Immature natural killer cell (primary cell): Measurements from ENCODE around the gene PRDX3. TPM values are rescaled to one million over a fixed set of nuclear protein-coding genes. Genes with fewer than 3 reads are reported as not detected.
A peak's percentile ranks its signal among the peaks of the same experiment; 100 is the strongest.
"Not testable (repeated sequence)": the region's sequence is repeated elsewhere in the genome, so short reads cannot be mapped to it uniquely, and the experiment has no call there.

Experiments
- DNase-seq, 3 donors: peaks; one replicate each; pipeline ENCODE4 v3.0.0; 2022; ENCODE audit warnings: mixed read lengths in 1 of 3
- H3K27ac Mint-ChIP-seq, 6 donors: one replicate each; pipeline ENCODE4 v1.8.0; 2020; ENCODE audit warnings: mixed read lengths in 6 of 6, mild to moderate bottlenecking in 5 of 6, inconsistent platforms in 4 of 6, moderate library complexity in 3 of 6
- H3K27me3 Mint-ChIP-seq, 3 donors: one replicate each; pipeline ENCODE4 v1.8.0; 2020 to 2021; ENCODE audit warnings: low read depth in 3 of 3, mild to moderate bottlenecking in 3 of 3, mixed read lengths in 3 of 3, moderate library complexity in 3 of 3, inconsistent platforms in 1 of 3
- H3K36me3 Mint-ChIP-seq, 3 donors: one replicate each; pipeline ENCODE4 v1.8.0; 2020; ENCODE audit warnings: mixed read lengths in 3 of 3, inconsistent platforms in 2 of 3, mild to moderate bottlenecking in 2 of 3
- H3K4me1 Mint-ChIP-seq, 2 donors: one replicate each; pipeline ENCODE4 v1.8.0; 2020; ENCODE audit warnings: inconsistent platforms in 2 of 2, mild to moderate bottlenecking in 2 of 2, mixed read lengths in 2 of 2, moderate library complexity in 1 of 2
- H3K4me3 Mint-ChIP-seq, 5 donors: one replicate each; pipeline ENCODE4 v1.8.0; 2020; ENCODE audit warnings: mild to moderate bottlenecking in 5 of 5, mixed read lengths in 5 of 5, inconsistent platforms in 3 of 5, moderate library complexity in 3 of 5
- H3K9me3 Mint-ChIP-seq, 6 donors: one replicate each; pipeline ENCODE4 v1.8.0; 2020; ENCODE audit warnings: mild to moderate bottlenecking in 6 of 6, mixed read lengths in 6 of 6, inconsistent platforms in 4 of 6, moderate library complexity in 3 of 6
- polyA plus RNA-seq, 3 donors: library from polyadenylated mRNA; unstranded; fragments of 300-500 nt; fragmentation: Illumina TruSeq; gene quantifications; one replicate each; pipeline ENCODE4 v1.2.3, GENCODE V29; 2021

PRDX3 gene
- polyA plus RNA-seq, 3 donors from 2014 or later: 61.6 to 99.8 (median 76.5) TPM

DNA sequence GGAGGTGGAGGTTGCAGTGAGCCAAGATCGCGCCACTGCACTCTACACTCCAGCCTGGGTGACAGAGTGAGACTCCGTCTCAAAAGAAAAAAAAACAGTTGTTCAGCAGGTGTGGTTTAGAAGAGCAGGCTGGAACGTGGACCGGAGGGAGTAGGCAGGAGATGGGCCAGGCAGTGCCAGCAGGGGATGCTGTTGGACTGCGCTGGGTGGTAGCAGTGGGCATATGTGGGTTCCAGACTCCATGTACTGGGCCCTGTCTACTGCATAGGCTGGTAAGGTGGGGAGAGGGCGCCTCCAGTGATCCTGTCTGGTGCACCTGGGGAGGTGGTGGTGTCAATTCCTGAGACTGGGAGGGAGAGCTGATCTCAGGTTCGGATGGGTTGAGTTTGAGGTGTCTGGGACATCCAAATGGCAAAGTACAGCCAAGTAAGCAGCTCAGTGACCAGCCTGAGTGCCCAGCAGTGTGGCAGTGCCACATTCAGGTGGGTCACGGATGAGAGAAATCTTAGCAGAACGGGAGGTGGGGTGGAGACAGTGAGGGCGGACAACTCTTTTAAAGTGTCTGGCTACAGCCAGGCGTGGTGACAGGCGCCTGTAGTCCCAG is 39.0 kb downstream of the PRDX3 start:
- Mint-ChIP-seq H3K4me3 (no peak overlapping the region), H3K27ac (peak overlapping the region in 3 of 6 donors; percentile 23 to 49 (median 40)), H3K36me3 (peaks cover 4 to 19% (median 8%) of the 10 kb centered on the region in 3 donors), H3K27me3 (peaks cover 0 to 5% (median 0%) of the 10 kb centered on the region in 3 donors), H3K4me1 (peaks cover 5 to 8% of the 10 kb centered on the region in 2 donors), H3K9me3 (no peaks in the 10 kb centered on the region)
- DNase-seq: peak in 2 of 3 donors; percentile 24 to 34

DNA sequence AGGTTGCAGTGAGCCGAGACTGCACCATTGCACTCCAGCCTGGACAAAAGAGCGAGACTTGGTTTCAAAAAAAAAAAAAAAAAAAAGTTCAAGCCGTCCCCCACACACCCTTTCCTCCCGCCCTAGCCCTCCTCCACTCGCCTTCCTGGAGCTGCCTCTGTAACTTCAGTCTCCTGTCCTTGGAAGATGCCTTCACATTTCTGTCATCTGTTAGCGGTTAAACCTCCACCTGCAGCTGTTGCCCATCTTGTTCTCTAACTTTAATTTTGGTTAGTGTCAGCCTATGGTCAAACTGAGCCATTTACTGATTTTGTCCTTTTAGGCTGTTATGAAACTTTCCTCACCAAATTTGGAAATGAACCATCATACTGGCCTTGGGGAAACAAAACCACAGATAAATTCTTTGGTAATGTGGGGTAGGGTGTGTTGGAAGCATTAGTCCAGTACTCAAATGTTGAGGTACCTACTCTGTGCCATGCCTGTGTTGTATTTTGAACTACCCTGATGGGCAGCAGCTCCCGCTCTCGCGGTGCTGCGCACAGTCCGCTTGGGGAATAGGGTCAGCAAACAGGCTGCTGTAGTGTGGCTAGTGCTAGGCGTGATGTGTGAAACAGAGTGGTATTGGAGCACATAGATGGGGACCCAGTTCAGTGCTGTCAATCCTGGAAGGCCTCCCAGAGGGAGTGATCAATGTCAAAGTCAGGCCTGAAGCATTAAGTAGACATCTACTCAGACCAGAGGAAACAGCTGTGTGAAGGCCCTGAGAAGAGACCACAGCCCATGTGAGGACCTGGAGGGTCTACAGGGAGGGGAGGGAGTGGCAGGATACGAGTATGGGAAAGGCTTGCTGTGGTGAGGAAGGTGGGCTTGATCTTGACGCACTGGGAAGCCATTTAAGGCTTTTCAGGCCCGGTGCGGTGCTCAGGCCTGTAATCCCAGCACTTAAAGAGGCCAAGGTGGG is 40.0 kb downstream of the PRDX3 start:
- H3K36me3 Mint-ChIP-seq: peaks cover 7 to 23% (median 12%) of the 10 kb centered on the region in 3 donors
- peaks cover 7 to 10% of the 10 kb centered on the region in 2 donors for H3K4me1 Mint-ChIP-seq
- H3K4me3 Mint-ChIP-seq: no peak overlapping the region
- DNase-seq: no peak
- H3K27me3 Mint-ChIP-seq: peaks cover 0 to 5% (median 0%) of the 10 kb centered on the region in 3 donors
- H3K9me3 Mint-ChIP-seq: no peaks in the 10 kb centered on the region
- H3K27ac Mint-ChIP-seq: peak overlapping the region in 2 of 6 donors; percentile 34 to 52

DNA sequence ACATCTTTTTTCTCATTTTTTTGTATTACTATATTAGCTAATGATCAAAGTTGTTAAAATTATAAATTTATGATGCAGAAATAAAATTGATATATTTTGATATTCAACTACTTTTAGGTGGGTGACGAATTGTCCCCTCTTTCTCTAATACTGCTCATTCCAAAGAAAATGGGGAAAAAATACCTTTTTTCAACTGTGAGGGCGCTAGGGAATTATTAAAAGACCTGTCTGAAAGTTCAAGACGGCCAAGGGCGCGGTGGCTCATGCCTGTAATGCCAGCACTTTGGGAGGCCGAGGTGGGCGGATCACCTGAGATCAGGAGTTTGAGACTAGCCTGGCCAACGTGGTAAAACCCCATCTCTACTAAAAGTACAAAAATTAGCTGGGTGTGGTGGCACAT is 40.7 kb downstream of the PRDX3 start:
- H3K36me3 Mint-ChIP-seq: peaks cover 9 to 24% (median 11%) of the 10 kb centered on the region in 3 donors
- not testable (repeated sequence) for H3K27me3 Mint-ChIP-seq, DNase-seq, H3K27ac Mint-ChIP-seq, H3K9me3 Mint-ChIP-seq, H3K4me3 Mint-ChIP-seq
- peaks cover 9 to 16% of the 10 kb centered on the region in 2 donors for H3K4me1 Mint-ChIP-seq

DNA sequence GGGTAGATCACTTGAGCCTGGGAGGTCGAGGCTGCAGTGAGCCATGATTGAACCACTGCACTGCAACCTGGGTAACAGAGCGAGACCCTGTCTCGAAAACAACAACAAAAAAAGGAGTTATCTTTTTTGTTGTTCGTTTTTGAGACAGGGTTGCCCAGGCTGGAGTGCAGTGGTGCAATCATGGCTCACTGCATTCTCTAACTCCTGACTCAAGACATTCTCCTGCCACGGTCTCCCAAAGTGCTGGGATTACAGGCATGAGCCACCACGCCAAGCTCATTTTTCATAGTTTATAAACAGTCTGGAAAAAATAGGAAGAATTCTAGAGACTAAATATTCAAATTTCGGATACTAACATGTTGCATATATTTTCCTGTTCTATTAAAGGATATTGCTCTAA is 42.5 kb downstream of the PRDX3 start:
- Mint-ChIP-seq H3K4me3 (peak overlapping the region in 2 of 5 donors; percentile 4 to 18), H3K27me3 (peaks cover 0 to 5% (median 3%) of the 10 kb centered on the region in 3 donors), H3K4me1 (peaks cover 25 to 33% of the 10 kb centered on the region in 2 donors), H3K36me3 (peaks cover 9 to 25% (median 11%) of the 10 kb centered on the region in 3 donors), H3K9me3 (no peaks in the 10 kb centered on the region), H3K27ac (peak overlapping the region in 3 of 6 donors; percentile 4 to 75 (median 59))
- DNase-seq: no peak

DNA sequence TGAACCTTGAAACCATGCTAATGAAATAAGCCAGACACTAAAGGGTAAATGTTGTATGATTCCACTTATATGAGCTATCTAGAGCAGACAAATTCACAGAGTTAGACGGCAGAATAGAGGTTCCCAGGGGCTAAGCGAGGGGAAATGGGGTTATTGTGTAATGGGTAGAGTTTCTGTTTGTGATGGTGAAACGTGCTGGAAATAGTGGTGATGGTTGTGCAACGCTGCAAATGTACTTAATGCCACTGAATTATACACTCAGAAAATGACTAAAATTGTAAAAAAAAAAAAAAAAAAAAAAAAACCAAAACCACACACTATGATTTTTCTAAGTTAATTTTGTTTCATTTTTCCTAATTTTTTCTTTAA is 43.1 kb downstream of the PRDX3 start:
- H3K4me1 Mint-ChIP-seq: peaks cover 31 to 38% of the 10 kb centered on the region in 2 donors

DNA sequence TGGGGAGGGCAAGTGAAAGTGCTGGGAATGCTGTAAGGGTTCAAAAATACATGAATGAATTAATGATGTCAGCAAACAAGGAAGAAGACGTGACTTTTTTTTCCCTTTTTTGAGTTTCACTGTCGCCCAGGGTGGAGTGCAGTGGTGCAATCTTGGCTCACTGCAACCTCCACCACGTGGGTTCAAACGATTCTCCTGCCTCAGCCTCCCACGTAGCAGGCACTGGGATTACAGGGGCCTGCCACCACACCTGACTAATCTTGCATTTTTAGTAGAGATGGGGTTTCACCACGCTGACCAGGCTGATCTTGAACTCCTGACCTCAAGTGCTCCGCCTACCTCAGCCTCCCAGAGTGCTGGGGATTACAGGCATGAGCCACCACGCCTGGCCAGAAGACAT is 44.7 kb downstream of the PRDX3 start:
- peak overlapping the region in 4 of 6 donors; percentile 14 to 51 (median 48) for H3K27ac Mint-ChIP-seq
- H3K36me3 Mint-ChIP-seq: peaks cover 17 to 36% (median 17%) of the 10 kb centered on the region in 3 donors
- no peak overlapping the region for H3K4me3 Mint-ChIP-seq
- DNase-seq: no peak
- peaks cover 32 to 40% of the 10 kb centered on the region in 2 donors for H3K4me1 Mint-ChIP-seq
- no peaks in the 10 kb centered on the region for H3K9me3 Mint-ChIP-seq
- peaks cover 0 to 6% (median 3%) of the 10 kb centered on the region in 3 donors for H3K27me3 Mint-ChIP-seq

More for the DNA sequence above, 43.1 kb downstream of the PRDX3 start:
- Mint-ChIP-seq H3K4me3 (peak overlapping the region in 4 of 5 donors; percentile 1 to 64 (median 8)), H3K27me3 (peaks cover 0 to 7% (median 3%) of the 10 kb centered on the region in 3 donors), H3K36me3 (peaks cover 12 to 29% (median 15%) of the 10 kb centered on the region in 3 donors), H3K9me3 (no peaks in the 10 kb centered on the region), H3K27ac (peak overlapping the region; percentile 5 to 73 (median 28))
- DNase-seq: no peak

DNA sequence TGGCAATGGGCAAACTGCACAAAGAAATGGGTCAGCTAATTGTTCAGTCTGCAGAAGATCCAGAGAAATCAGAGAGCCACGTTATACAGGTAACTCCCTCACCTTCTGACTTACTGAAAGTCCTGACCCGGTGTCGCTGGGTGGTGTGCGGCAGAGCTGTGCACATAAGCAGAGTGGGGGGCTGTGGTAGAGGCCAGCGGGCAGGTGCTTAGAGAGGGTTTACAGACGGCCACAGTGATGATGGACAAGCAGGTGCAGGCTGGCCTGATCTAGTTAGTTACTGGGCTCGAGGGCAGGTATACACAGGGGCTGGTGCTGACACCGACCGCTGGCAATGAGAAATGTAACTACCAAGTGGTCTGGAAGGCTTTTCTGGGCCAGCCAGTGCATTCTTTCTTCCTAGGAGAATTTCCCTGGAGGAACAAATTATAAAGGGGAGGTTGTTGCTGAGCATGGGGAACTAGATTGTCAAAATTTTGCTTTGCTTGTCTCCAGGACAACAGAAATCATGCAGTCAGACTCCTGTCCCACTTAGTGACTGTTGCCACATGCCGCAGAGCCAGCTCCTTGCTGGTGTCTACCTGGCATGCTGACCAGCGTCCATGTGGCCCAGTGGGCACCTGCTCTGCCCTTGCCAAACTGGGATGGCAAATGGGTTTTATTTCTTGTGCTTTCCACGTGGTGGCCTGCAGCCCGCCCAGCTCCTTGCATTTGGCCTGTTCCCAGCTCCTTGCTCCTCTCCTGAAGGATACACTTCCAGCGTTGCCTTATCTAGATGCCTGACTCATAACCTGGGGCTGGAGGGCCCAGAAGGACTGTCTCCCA is 45.9 kb downstream of the PRDX3 start:
- peaks cover 0 to 4% (median 3%) of the 10 kb centered on the region in 3 donors for H3K27me3 Mint-ChIP-seq
- H3K36me3 Mint-ChIP-seq: peaks cover 19 to 38% (median 19%) of the 10 kb centered on the region in 3 donors

DNA sequence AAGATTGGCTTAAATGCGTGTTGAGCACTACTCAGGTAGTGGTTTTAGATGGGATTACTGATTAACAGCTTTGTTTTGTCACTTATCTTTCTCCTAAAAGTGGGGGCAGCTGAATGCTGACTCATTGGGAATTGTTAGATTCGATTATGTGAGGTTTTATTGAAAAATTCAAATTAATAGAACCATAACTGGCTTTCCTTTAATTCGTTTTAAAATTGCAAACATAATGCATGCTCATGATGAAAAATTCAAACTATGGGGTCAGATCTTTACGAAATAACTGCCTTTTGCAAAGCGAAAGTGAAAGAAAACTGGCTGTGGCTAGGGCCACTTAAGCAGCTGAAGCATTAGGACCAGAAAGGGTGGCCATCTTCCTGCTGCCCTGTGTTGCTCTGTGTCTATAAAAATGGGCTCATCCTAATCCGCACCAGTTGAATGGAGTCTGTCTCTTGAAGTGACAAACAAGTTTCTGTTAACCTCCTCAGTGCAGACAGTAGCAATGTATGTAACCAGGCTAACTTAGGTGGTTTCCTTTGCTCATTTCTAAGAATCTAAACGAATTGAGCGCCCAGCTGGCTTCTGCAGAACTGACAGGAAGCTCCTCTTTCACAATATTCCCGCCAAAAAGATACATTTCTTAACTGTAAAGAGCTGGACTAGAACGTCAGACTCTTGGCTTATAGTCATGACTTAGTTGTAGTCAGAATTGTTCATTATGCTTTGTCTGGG is 46.9 kb downstream of the PRDX3 start:
- Mint-ChIP-seq H3K9me3 (no peaks in the 10 kb centered on the region), H3K27me3 (peaks cover 0 to 4% (median 3%) of the 10 kb centered on the region in 3 donors), H3K36me3 (peaks cover 19 to 38% (median 19%) of the 10 kb centered on the region in 3 donors), H3K4me1 (peaks cover 32 to 40% of the 10 kb centered on the region in 2 donors), H3K4me3 (peak overlapping the region; percentile 84 to 92 (median 88)), H3K27ac (peak overlapping the region; percentile 90 to 95 (median 94))
- peak; percentile 42 to 54 (median 43) for DNase-seq

More for the DNA sequence above, 45.9 kb downstream of the PRDX3 start:
- Mint-ChIP-seq H3K4me1 (peaks cover 32 to 40% of the 10 kb centered on the region in 2 donors), H3K9me3 (no peaks in the 10 kb centered on the region), H3K27ac (peak overlapping the region; percentile 90 to 95 (median 94)), H3K4me3 (peak overlapping the region in 3 of 5 donors; percentile 84 to 92 (median 91))
- no peak for DNase-seq

DNA sequence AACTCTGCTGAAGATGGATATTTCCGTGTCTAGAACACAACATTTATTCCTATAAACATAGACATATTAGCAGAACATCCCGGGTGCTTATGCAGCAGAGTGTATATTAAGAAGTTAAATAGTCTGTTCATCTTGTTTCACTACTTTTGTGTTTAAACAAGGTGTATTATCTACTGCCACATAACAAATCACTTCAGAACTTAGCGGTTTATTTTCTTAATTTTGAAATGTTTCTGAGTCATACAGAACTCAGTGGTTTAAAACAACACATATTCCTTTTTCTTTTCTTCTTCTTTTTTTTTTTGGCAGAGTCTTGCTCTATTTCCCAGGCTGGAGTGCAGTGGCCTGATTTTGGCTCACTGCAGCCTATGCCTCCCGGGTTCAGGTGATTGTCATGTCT is 48.9 kb downstream of the PRDX3 start:
- H3K9me3 Mint-ChIP-seq: no peaks in the 10 kb centered on the region
- peaks cover 27 to 32% of the 10 kb centered on the region in 2 donors for H3K4me1 Mint-ChIP-seq
- DNase-seq: no peak
- peaks cover 0 to 3% (median 2%) of the 10 kb centered on the region in 3 donors for H3K27me3 Mint-ChIP-seq
- peaks cover 27 to 42% (median 27%) of the 10 kb centered on the region in 3 donors for H3K36me3 Mint-ChIP-seq
- H3K4me3 Mint-ChIP-seq: no peak overlapping the region
- H3K27ac Mint-ChIP-seq: no peak overlapping the region

DNA sequence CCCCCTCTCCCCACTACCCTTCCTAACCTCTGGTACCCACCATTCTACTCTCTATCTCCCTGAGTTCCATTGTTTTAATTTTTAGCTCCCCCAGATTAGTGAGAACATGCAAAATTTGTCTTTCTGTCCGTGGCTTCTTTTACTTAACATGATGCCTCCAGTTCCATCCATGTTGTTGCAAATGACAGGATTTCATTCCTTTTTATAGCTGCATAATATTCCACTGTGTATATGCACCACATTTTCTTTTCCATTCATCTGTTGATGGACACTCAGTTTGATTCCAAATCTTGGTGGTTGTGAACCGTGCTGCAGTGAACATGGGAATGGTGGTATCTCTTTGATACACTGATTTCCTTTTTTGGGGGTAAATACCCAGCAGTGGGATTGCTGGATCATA is 52.7 kb downstream of the PRDX3 start:
- H3K27ac Mint-ChIP-seq: no peak overlapping the region
- no peak for DNase-seq
- no peaks in the 10 kb centered on the region for H3K9me3 Mint-ChIP-seq
- peaks cover 11 to 13% of the 10 kb centered on the region in 2 donors for H3K4me1 Mint-ChIP-seq
- H3K36me3 Mint-ChIP-seq: peaks cover 24 to 45% (median 28%) of the 10 kb centered on the region in 3 donors
- peaks cover 0 to under 1% (median 0%) of the 10 kb centered on the region in 3 donors for H3K27me3 Mint-ChIP-seq
- H3K4me3 Mint-ChIP-seq: no peak overlapping the region

DNA sequence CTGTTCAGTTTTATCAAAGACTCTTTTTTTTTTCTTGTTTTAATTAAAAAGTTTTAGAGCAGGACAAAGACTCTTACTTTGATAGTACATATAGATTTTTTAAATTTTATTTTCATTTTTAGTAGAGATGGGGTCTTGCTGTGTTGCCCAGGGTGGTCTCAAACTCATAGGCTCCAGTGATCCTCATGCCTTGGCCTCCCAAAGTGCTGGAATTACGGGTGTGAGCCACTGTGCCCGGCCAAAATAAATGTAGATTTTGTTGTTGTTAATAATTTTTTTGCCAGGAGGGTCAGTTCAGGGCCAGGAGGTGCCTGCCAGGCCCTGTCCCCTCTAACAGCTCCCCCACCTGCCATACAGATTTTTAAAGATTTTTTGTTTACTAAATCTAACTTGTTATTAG is 57.7 kb downstream of the PRDX3 start:
- Mint-ChIP-seq H3K36me3 (peaks cover 6 to 17% (median 14%) of the 10 kb centered on the region in 3 donors), H3K27me3 (no peaks in the 10 kb centered on the region), H3K4me3 (peak overlapping the region in 3 of 5 donors; percentile 45 to 72 (median 65)), H3K9me3 (no peaks in the 10 kb centered on the region), H3K4me1 (peaks cover 17 to 23% of the 10 kb centered on the region in 2 donors), H3K27ac (peak overlapping the region in 5 of 6 donors; percentile 60 to 85 (median 82))
- DNase-seq: no peak

DNA sequence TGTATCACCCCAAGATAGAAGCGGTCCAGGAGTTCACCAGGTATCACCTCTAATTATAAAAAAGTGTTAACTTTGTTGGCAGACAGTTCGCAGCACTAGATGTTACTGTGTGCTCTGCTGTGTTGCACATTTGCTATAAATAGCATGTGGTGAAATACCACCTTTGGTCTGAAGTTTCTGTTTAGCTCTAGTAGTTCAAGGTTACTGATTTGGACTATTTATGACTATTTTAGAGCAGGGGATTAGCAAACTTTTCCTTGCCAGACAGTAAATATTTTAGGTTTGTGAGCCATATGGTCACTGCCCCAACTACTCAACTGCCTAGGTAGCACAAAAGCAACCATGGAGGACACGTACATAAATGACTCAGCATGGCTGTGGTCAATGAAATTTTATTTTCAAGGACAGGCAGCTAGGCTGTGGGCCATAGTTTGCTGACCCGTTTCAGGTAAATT is 58.2 kb downstream of the PRDX3 start:
- peak; percentile 65 to 75 (median 69) for DNase-seq
- peak overlapping the region; percentile 60 to 85 (median 81) for H3K27ac Mint-ChIP-seq

More for the DNA sequence above, 58.2 kb downstream of the PRDX3 start:
- Mint-ChIP-seq H3K27me3 (no peaks in the 10 kb centered on the region), H3K4me3 (peak overlapping the region; percentile 45 to 72 (median 57)), H3K9me3 (no peaks in the 10 kb centered on the region), H3K4me1 (peaks cover 17 to 23% of the 10 kb centered on the region in 2 donors), H3K36me3 (peaks cover 4 to 16% (median 12%) of the 10 kb centered on the region in 3 donors)
